Measurements from ENCODE around the gene CHST5.
"Not testable (repeated sequence)": the region's sequence is repeated elsewhere in the genome, so short reads cannot be mapped to it uniquely, and the experiment has no call there.

The CHST5 gene

DNA sequence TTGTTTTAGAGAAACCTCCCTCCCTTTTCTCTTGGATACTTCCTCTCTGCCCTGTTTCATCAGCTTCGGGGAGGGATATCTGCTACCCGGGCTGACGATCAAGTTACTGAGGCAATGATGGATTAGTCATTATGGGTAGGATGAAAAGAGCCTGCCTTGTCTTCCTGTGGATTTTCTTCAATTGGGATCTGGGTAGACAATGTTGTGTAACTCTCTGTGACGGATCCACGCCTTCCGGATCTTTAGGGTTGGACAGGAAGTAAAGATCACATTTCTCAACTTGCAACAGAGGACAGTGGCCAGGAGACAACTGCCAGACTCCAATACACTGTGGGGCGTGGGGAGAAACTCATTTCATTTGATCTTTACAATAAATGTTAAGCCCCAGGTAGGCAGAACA lies 29.3 kb downstream of the CHST5 start:
- DNase-seq (ENCODE audit: low spot score), result no peak
- in situ Hi-C loops (cut with MboI; ENCODE audit: low pct_unique_long_range_greater_than_20kb, low sequenced_read_pairs, unreplicated experiment), result no loop called here
- TF ChIP-seq, protein P1, sequence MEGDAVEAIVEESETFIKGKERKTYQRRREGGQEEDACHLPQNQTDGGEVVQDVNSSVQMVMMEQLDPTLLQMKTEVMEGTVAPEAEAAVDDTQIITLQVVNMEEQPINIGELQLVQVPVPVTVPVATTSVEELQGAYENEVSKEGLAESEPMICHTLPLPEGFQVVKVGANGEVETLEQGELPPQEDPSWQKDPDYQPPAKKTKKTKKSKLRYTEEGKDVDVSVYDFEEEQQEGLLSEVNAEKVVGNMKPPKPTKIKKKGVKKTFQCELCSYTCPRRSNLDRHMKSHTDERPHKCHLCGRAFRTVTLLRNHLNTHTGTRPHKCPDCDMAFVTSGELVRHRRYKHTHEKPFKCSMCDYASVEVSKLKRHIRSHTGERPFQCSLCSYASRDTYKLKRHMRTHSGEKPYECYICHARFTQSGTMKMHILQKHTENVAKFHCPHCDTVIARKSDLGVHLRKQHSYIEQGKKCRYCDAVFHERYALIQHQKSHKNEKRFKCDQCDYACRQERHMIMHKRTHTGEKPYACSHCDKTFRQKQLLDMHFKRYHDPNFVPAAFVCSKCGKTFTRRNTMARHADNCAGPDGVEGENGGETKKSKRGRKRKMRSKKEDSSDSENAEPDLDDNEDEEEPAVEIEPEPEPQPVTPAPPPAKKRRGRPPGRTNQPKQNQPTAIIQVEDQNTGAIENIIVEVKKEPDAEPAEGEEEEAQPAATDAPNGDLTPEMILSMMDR (IDR thresholded peaks at IDR 0.05; ENCODE audit: extremely low read depth, insufficient read depth, missing control alignments), result no peak

DNA sequence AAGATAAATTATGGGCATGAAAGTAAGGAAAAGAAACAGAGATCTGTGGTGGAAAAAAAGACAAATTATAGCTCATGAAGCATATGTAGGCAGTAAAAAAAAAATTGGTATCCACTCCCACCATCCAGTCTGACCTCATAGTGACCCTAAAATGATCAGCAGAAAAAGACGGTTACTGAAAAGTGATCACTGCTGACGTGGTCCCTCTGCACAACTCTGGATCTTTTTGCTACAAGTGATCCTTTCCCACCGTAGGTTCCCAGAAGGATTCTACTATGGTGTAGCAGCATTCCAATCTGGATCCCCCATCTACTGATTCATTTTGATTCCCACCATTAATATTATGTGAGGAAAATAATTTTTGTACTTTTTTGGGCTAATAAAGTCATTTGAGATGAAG lies 29.8 kb downstream of the CHST5 start:
- no peak for DNase-seq (ENCODE audit: low spot score)
- TF ChIP-seq, protein P1 (IDR thresholded peaks at IDR 0.05; ENCODE audit: extremely low read depth, insufficient read depth, missing control alignments), result no peak
- in situ Hi-C loops (cut with MboI; ENCODE audit: low pct_unique_long_range_greater_than_20kb, low sequenced_read_pairs, unreplicated experiment), result no loop called here

GRCh38 chr16:75503801-75504200 lies 32.1 kb downstream of the CHST5 start:
- in situ Hi-C loops (cut with MboI; ENCODE audit: low pct_unique_long_range_greater_than_20kb, low sequenced_read_pairs, unreplicated experiment), result no loop called here
- TF ChIP-seq, protein P1 (IDR thresholded peaks at IDR 0.05; ENCODE audit: extremely low read depth, insufficient read depth, missing control alignments), result no peak
- DNase-seq (ENCODE audit: low spot score), result no peak

DNA sequence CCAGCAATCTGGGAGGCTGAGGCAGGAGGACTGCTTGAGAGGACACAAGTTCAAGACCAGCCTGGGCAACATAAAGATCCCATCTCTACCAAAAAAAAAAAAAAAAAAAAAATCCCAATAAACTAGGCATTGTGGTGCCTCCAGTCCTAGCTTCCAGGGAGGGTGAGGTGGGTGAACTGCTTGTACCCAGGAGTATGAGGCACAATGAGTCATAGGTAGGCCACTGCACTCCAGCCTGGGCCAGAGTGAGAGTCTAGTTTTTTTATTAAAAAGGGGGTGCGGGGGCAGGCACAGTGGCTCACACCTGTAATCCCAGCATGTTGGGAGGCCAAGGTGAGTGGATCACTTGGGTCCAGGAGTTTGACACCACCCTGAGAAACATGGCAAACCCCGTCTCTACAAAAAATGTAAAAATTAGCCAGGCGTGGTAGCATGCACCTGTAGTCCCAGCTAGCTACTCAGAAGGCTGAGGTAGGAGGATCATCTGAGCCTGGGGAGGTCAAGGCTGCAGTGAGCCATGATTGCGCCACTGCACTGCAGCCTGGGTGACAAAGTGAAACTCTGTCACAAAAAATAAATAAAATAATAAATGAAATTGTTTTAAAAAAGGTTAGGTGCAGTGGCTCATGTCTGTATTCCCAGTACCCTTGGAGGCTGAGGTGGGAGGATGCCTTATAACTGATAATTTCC lies 32.8 kb downstream of the CHST5 start:
- TF ChIP-seq, protein P1 (IDR thresholded peaks at IDR 0.05; ENCODE audit: extremely low read depth, insufficient read depth, missing control alignments), result no peak
- in situ Hi-C loops (cut with MboI; ENCODE audit: low pct_unique_long_range_greater_than_20kb, low sequenced_read_pairs, unreplicated experiment), result no loop called here
- no peak for DNase-seq (ENCODE audit: low spot score)

GRCh38 chr16:75501820-75502219 lies 34.1 kb downstream of the CHST5 start:
- in situ Hi-C loops (cut with MboI; ENCODE audit: low pct_unique_long_range_greater_than_20kb, low sequenced_read_pairs, unreplicated experiment); DNase-seq (ENCODE audit: low spot score): not testable (repeated sequence)

DNA sequence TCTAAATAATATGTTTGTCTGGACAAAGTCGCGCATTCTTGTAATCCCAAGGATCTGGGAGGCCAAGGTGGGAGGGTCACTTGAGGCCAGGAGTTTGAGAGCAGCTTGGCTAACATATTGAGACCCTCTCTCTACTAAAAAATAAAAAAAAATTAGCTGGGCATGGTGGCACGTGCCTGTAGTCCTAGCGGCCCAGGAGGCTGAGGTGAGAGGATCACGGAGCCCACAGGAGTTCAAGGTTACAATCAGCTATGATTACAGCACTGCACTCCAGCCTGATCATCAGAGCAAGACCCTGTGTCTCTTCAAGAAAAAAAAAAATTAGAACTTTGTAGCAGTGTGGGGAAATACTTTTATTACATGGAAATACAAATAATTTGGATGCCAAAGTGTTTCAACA lies 34.5 kb downstream of the CHST5 start:
- in situ Hi-C loops (cut with MboI; ENCODE audit: low pct_unique_long_range_greater_than_20kb, low sequenced_read_pairs, unreplicated experiment), result no loop called here
- TF ChIP-seq, protein P1 (IDR thresholded peaks at IDR 0.05; ENCODE audit: extremely low read depth, insufficient read depth, missing control alignments), result no peak
- no peak for DNase-seq (ENCODE audit: low spot score)

DNA sequence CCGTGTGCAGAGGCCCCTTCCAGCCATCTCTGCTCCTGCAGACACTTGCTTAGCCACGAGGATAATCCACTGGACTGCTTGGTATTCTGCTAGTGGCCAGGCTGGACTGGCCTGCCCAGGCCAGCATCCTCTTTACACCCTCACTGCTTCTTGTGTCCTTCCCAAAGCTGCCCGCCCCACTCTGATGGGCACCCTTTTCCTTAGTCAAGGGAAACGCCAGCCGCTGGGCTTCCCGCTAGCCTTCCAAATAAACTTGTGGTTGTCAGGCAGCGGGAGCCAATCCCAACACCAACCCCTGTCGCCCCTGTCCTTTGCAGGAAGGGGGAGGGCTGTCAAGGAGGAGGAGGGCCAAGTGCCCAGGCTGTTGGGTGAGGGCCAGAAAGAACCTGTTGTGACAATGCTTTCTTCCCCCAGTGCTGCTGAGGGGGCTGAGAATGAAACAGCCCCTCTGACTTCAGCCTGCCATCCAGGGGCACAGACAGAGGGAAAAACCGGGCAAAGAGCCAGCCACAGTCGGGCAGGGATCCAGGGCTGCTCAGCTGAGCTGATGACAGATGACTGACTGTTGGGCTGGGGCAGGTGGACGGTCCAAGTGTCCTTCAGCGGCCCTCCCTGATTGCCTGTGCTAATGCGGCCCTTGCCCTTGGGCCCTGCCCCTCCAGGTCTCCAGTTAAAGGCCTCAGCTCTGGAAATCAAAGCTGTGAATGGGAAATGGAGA lies 37.1 kb downstream of the CHST5 start:
- in situ Hi-C loops (cut with MboI; ENCODE audit: low pct_unique_long_range_greater_than_20kb, low sequenced_read_pairs, unreplicated experiment); DNase-seq (ENCODE audit: low spot score): not testable (repeated sequence)

Data from GM13977 (cell line).